Stimulated activated CD4-positive, alpha-beta T cell treated with anti-CD3 and anti-CD28 coated beads, Interleukin-2, amount 100 ng/mL, for 4 hours (primary cell): ENCODE measurements around the gene DOK6.
"Not testable (repeated sequence)": the region's sequence is repeated elsewhere in the genome, so short reads cannot be mapped to it uniquely, and the experiment has no call there.

ENCODE experiments used
- DNase-seq: peaks from one replicate; pipeline ENCODE4 v3.0.0-alpha.2; 2020; ENCODE audit warnings: low read depth

DOK6 gene

GRCh38 chr18:69813559-69813958 lies 412.9 kb downstream of the DOK6 start:
- DNase-seq = no peak

DNA sequence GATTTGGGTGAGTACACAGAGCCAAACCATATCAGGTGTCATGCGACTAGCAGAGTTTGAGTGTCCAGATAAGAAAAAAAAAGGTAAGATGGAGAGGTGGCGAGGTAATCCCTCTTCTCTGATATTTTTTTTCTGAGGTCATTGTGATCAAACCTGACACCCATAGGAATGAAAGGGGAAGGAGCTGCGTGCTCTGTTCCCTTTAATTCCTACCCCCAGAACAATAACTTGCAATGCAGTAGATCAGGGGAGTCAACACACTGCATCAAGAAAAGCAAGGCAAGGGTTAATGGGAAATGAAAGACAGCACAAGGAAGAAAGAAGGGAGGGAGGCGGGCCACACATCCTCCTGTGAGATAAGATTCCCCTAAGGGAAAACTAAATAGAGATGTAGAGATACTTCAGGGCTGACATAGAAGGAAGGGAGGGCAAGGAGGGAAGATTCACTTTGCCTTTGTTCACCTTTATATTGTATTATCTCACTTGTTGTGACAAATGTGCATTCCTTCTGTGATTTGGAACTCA lies 414.2 kb downstream of the DOK6 start:
- no peak for DNase-seq

DNA sequence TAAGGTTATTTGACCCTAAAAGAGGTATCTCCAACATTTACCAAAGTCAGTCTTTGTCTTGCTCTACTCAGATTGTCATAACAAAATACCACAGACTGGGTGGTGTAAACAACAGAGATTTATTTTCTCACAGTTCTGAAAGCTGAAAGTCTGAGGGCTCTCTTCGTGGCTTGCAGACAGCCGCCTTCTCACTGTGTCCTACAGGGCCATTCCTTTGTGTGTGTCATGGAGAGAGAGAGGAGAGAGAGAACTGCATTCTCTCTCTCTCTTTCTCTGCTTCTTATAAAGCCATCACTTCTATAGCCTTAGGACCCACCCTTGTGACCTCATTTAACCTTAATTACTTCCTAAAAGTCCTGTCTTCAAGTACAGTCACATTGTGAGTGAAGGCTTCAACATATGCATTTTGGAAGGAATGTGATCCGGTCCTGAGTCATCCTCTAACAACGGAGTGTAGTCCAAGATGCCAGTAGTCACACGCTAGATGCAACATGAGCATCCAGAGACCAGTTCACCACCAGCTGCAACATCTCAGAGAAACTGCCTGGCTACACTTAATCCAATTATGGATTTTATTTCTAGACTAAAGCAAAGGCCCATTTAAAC lies 416.8 kb downstream of the DOK6 start:
- no peak for DNase-seq

- no peak for DNase-seq
Measured at GRCh38 chr18:69819460-69819859, 418.8 kb downstream of the DOK6 start.

GRCh38 chr18:69820538-69820937 lies 419.9 kb downstream of the DOK6 start:
- DNase-seq = no peak

DNA sequence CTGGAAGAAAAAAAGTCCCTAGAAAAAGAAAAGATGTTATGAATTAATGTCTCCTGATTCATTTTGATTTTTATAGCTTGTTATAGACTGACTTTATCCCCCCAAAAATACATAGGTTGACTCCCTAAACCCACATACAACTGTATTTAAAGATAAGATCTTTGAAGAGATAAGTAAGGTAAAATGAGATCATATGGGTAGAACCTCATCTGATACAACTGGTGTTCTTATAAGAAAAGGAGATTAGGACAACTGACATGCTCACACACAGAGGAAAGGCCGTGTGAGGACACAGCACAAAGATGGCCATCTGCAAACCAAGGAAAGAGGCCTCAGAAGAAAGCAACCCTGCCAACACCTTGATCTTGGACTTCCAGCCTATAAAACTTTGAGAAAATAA lies 429.5 kb downstream of the DOK6 start:
- DNase-seq = no peak

DNA sequence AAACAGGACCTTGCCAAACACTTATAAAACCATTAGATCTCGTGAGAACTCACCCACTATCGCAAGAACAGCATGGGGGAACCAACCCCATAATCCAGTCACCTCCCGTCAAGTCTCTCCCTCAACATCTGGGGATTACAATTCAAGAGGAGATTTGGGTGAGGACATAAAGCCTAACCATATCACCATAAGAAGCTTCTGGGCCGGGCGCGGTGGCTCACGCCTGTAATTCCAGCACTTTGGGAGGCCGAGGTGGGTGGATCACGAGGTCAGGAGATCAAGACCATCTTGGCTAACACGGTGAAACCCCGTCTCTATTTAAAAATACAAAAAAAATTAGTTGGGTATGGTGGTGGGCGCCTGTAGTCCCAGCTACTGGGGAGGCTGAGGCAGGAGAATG lies 434.3 kb downstream of the DOK6 start:
- DNase-seq = not testable (repeated sequence)

GRCh38 chr18:69838003-69838402 lies 437.3 kb downstream of the DOK6 start:
- DNase-seq = no peak

GRCh38 chr18:69838620-69839411 lies 438.1 kb downstream of the DOK6 start:
- no peak for DNase-seq

DNA sequence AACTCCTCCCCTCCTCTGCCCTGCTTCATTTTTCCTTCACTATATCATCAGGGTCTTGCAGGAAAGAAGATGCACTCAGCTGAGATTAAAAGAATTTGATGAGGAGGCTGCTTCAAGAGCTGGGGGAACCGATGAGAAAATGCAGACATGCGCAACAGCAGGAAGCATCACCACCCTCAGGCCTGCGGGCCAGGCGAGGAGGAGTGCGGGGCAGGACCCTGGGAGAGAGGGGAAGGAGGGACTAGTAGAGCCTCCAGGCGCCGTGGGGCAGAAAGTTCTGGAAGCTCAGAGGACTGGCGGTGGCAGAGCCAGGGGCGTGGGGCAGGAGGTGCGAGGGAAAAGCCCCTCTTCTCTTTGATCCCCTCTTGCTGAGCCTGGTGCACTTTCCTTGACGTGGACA lies 438.8 kb downstream of the DOK6 start:
- DNase-seq = no peak

DNA sequence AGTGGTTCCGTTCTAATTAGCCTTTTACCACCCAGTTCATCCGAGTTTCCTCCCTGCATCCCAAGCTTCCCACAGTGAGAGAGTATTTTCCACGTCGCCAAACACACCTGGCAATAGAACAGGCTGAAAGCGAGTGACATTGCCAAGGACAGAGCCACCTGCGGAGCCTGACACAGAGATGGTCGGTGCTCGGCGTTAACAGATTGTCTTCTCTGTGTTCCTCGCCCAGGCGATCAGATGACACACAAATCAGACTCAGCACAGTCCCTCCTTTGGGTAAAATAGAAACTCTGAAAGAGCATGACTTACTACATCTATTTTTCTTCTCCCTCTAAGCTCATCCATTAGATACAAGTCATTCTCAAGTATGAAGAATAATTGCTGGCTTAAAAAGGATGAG lies 439.3 kb downstream of the DOK6 start:
- DNase-seq = no peak

- no peak for DNase-seq
Measured at GRCh38 chr18:69840445-69840844, 439.8 kb downstream of the DOK6 start.

DNA sequence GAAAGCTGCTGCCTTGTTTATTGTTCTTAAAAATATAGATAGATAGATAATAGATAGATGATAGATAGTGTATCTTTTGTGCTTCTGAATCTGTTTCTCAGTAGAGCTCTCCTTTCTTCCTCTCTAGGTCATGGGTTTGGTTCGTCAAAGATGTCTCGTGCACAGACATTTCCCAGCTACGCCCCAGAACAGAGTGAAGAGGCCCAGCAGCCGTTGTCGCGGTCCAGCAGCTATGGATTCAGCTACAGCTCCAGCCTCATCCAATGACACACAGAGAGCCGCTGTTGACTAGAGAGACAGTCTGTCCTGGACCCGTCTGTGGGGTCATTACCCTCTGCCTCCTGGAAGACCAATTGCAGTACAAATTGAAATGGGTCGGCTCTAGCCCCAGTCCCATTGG lies 440.4 kb downstream of the DOK6 start:
- no peak for DNase-seq

- no peak for DNase-seq
Measured at GRCh38 chr18:69843015-69843414, 442.3 kb downstream of the DOK6 start.

DNA sequence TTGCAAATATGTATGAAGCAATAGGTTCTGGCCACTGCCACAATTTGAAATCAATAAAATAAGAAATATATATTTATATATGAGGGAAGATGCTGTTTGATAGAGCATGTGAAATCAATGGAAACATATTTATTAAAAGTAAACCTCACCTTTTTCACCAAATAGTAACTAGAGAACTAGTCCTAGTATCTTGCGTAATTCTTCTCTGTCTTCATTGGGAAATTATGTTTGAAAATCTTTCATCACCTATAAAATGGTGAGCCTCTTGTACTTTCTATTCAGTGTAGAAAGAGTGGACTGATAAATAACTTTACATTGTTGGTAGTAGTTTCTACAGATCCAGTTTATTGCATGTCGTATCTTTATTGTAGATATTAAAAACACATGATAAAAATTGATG lies 444.0 kb downstream of the DOK6 start:
- no peak for DNase-seq

DNA sequence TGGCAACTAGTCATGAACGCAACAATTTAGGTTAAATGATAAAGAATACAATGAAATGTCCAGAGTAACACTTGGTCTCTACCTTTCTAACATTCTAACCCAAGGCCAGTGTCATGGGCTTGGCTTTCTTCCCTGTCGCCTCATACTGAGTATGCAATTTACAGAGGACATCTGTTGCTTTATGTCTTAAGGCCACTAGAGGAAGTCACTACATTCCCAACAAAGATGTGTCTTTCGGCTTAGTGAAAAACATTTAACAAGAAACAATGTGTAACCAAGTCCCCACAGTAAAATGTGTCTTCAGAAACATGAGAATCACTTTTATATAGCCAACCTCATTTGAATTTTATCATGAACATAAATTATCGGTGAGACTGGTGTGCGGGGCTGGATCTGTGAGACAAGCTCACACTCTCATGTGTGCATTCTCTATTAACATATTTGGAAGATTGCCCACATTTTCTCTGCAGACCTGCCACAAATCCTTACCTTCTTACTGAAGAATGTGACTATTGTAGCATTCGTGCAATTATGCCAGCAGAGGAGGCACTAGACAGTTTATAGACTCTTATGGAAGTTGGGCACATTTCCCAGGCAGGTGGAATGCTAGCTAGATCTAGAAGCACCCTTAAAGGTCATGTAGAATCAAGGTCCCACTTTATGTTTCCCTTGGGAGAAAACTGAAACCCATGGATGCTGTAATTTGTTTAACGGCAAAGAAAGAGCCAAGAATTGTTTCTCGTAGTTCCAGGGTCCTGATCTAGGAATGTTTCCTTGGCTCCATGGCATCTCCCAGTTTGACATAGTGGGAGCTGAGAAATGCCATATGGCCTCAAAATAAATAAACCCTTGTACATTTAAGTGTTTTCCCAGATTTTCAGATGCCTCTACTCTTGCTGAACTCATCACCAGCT lies 445.2 kb downstream of the DOK6 start:
- DNase-seq = no peak

GRCh38 chr18:69853051-69853450 lies 452.4 kb downstream of the DOK6 start:
- no peak for DNase-seq

- DNase-seq = no peak
Measured at GRCh38 chr18:69854455-69854854, 453.8 kb downstream of the DOK6 start.

GRCh38 chr18:69858897-69859296 lies 458.2 kb downstream of the DOK6 start:
- no peak for DNase-seq

DNA sequence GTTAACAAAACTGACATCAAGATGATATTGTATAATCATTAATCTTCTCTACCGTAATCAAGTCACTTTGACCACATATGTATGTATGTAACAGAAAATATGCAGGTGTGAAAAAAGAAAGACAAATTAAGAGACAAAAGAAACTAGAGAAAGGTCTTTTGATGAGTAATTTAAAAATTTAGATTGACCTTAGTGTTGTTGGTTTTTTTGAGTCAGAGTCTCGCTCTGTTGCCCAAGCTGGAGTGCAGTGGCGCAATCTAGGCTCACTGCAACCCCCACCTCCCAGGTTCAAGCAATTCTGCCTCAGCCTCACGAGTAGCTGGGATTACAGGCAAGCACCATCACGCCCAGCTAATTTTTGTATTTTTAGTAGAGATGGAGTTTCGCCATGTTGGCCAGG lies 464.1 kb downstream of the DOK6 start:
- not testable (repeated sequence) for DNase-seq

GRCh38 chr18:69865776-69866175 lies 465.1 kb downstream of the DOK6 start:
- no peak for DNase-seq

DNA sequence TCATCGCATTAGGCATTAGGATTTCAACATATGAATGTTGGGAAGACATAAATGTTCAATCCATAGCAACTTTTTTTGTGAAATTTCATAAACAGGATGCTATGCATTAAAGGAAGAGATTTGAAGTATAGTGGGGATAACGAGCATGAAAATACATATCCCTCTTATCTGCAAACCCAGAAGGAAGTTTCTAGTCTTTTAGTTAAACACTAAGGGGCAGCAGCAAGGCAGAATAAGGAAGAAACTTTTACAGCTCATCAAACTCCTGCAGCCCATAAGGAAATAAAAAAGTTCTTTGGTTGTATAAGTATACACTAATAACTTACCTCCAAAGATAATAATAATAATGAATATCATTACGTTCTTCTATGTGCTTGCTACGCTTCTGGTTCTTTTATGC lies 465.5 kb downstream of the DOK6 start:
- no peak for DNase-seq

DNA sequence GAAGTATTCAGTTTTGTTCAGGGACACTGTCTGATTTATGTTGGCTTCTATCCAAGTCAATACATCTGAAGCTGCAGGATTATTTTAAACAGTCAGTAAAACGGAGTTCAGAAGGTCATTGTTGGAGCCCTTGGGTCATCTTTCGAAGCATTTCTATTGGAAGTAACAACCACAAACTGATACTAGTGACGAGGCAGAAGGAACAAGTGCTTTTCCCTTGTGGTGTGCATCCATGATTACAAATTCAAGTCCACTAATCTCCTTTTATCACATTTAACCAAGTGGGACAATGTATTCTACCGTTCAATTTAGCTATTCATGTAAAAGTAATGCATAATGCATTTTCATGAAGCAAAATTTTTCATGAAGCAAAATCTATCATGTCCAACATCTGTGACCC lies 470.0 kb downstream of the DOK6 start:
- no peak for DNase-seq
